NB4 (cell line): ENCODE results near the gene DSCAM.

Source experiments
- CTCF ChIP-seq: IDR thresholded peaks from one replicate; pipeline ENCODE4 v1.5.1; 2012; ENCODE audit warnings: low read depth, low read length
- POLR2A ChIP-seq: IDR thresholded peaks from 2 replicates; pipeline ENCODE4 v1.6.1; 2011; ENCODE audit warnings: mild to moderate bottlenecking; ENCODE audit not compliant: insufficient read length; ENCODE audit errors: extremely low read depth

- TF ChIP-seq CTCF (no peak), POLR2A (no peak)
Observed at GRCh38 chr21:40447016-40447415, 399.9 kb downstream of the DSCAM start.
